CD4-positive, CD25-positive, alpha-beta regulatory T cell (primary cell): ENCODE measurements around the gene HUNK. TPM values are rescaled to one million over a fixed set of nuclear protein-coding genes. Genes with fewer than 3 reads are reported as not detected.
A peak's percentile ranks its signal among the peaks of the same experiment; 100 is the strongest.
"Not testable (repeated sequence)": the region's sequence is repeated elsewhere in the genome, so short reads cannot be mapped to it uniquely, and the experiment has no call there.

Experiments used
- ATAC-seq, 2 donors: fragments of 150-1000 bp; cut with Tn5 transposase; one replicate each; pipeline ENCODE4 v1.10.0; 2021; ENCODE audit warnings: low read depth in 2 of 2, moderate number of reproducible peaks in 2 of 2, moderate library complexity in 1 of 2
- DNase-seq, 3 donors: peaks; one replicate each; pipeline versions ENCODE4 v3.0.0 to v3.0.0-alpha.2; 2012 to 2022; ENCODE audit warnings: mixed read lengths in 1 of 3
- H3K27ac ChIP-seq: one replicate; pipeline ENCODE4 v1.7.0; 2013; ENCODE audit warnings: mild to moderate bottlenecking, low read length; ENCODE audit not compliant: insufficient read depth, poor library complexity, severe bottlenecking
- H3K27me3 ChIP-seq: one replicate; pipeline ENCODE4 v1.7.0; 2013; ENCODE audit warnings: low read length; ENCODE audit not compliant: control insufficient read depth, insufficient read depth
- H3K36me3 ChIP-seq: one replicate; pipeline ENCODE4 v1.7.0; 2013; ENCODE audit warnings: mild to moderate bottlenecking, low read length, moderate library complexity; ENCODE audit not compliant: control insufficient read depth, insufficient read depth
- H3K4me1 ChIP-seq: 2 replicates; pipeline ENCODE4 v1.7.0; 2013; ENCODE audit warnings: mild to moderate bottlenecking, low read length; ENCODE audit not compliant: insufficient read depth, control insufficient read depth, poor library complexity, severe bottlenecking
- H3K4me3 ChIP-seq: one replicate; pipeline ENCODE4 v1.7.0; 2013; ENCODE audit warnings: low read depth, mild to moderate bottlenecking, low read length, moderate library complexity
- H3K9me3 ChIP-seq, 2 experiments: 1 replicate in 1 of 2; 2 replicates in 1 of 2; pipeline ENCODE4 v1.7.0; 2013; ENCODE audit warnings: low read length in 2 of 2, mild to moderate bottlenecking in 1 of 2, moderate library complexity in 1 of 2; ENCODE audit not compliant: control insufficient read depth in 2 of 2
- H3K27ac Mint-ChIP-seq, 3 donors: one replicate each; pipeline ENCODE4 v1.8.0; 2020 to 2022; ENCODE audit warnings: mild to moderate bottlenecking in 3 of 3, mixed read lengths in 3 of 3, moderate library complexity in 2 of 3
- H3K27me3 Mint-ChIP-seq: one replicate; pipeline ENCODE4 v1.8.0; 2022; ENCODE audit warnings: mild to moderate bottlenecking, mixed read lengths
- H3K36me3 Mint-ChIP-seq: one replicate; pipeline ENCODE4 v1.8.0; 2020; ENCODE audit warnings: mixed read lengths
- H3K4me1 Mint-ChIP-seq, 4 donors: one replicate each; pipeline ENCODE4 v1.8.0; 2020 to 2022; ENCODE audit warnings: mixed read lengths in 4 of 4, mild to moderate bottlenecking in 1 of 4
- H3K4me3 Mint-ChIP-seq, 4 donors: one replicate each; pipeline ENCODE4 v1.8.0; 2020 to 2022; ENCODE audit warnings: mild to moderate bottlenecking in 4 of 4, mixed read lengths in 4 of 4, moderate library complexity in 3 of 4
- H3K9me3 Mint-ChIP-seq, 7 donors: one replicate each; pipeline ENCODE4 v1.8.0; 2020 to 2022; ENCODE audit warnings: mixed read lengths in 7 of 7, mild to moderate bottlenecking in 3 of 7, moderate library complexity in 2 of 7
- polyA plus RNA-seq, 4 donors: library from polyadenylated mRNA; unstranded; fragments of 300-500 nt; fragmentation: Illumina TruSeq; gene quantifications; one replicate each; pipeline ENCODE4 v1.2.3, GENCODE V29; 2021
- total RNA-seq: library from RNA; stranded (reverse); gene quantifications from one replicate; pipeline ENCODE4 v1.2.3, GENCODE V29; 2022

HUNK gene
- total and polyA plus RNA-seq, 5 donors from 2014 or later = not detected

GRCh38 chr21:31860851-31861250 is 12.0 kb upstream of the HUNK start:
- peaks cover 3% of the 10 kb centered on the region for H3K27me3 ChIP-seq
- H3K4me3 ChIP-seq = no peak overlapping the region
- no peaks in the 10 kb centered on the region for H3K36me3 Mint-ChIP-seq
- ATAC-seq = no peak
- no peak overlapping the region for H3K27ac Mint-ChIP-seq
- H3K9me3 ChIP-seq = no peaks in the 10 kb centered on the region
- DNase-seq = no peak
- no peaks in the 10 kb centered on the region for H3K27me3 Mint-ChIP-seq
- no peak overlapping the region for H3K4me3 Mint-ChIP-seq
- no peak overlapping the region for H3K27ac ChIP-seq
- peaks cover 0 to 1% (median 0%) of the 10 kb centered on the region in 7 donors for H3K9me3 Mint-ChIP-seq
- H3K4me1 Mint-ChIP-seq = no peaks in the 10 kb centered on the region
- no peaks in the 10 kb centered on the region for H3K36me3 ChIP-seq
- H3K4me1 ChIP-seq = no peaks in the 10 kb centered on the region

- no peaks in the 10 kb centered on the region for H3K9me3 ChIP-seq
- Mint-ChIP-seq H3K4me3 (no peak overlapping the region), H3K9me3 (peaks cover 0 to 1% (median 0%) of the 10 kb centered on the region in 7 donors), H3K27me3 (no peaks in the 10 kb centered on the region), H3K27ac (no peak overlapping the region), H3K36me3 (no peaks in the 10 kb centered on the region), H3K4me1 (no peaks in the 10 kb centered on the region)
- H3K36me3 ChIP-seq = no peaks in the 10 kb centered on the region
- no peak overlapping the region for H3K4me3 ChIP-seq
- no peaks in the 10 kb centered on the region for H3K4me1 ChIP-seq
- DNase-seq (no peak), ATAC-seq (no peak)
- no peak overlapping the region for H3K27ac ChIP-seq
- H3K27me3 ChIP-seq = peaks cover 3% of the 10 kb centered on the region
Observed at GRCh38 chr21:31862078-31862477, 10.7 kb upstream of the HUNK start.

DNA sequence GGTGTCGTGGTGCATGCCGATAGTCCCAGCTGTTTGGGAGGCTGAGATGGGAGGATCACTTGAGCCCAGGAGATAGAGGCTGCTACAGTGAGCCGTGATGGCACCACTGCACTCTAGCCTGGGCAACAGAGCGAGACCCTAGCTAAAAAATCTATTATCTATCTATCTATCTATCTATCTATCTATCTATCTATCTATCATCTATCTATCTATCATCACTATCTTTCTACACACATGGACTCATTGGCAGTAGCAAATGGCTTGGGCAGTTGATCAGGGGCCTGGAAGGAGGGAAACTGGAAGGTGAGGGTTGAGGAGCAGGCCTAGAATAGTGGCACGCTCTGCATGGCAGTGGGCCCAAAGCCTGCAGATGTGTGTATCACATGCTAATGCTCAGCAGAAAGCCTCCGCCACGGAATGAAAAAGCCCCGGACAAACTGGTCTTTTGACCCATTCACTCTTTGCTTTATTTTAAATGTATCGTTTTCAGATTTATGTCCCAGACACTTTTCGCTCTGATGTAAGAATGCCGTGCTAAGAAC is 7.3 kb upstream of the HUNK start:
- H3K4me3 ChIP-seq = no peak overlapping the region
- H3K27ac ChIP-seq = no peak overlapping the region
- Mint-ChIP-seq H3K4me1 (no peaks in the 10 kb centered on the region), H3K4me3 (no peak overlapping the region), H3K27ac (no peak overlapping the region), H3K36me3 (no peaks in the 10 kb centered on the region), H3K9me3 (peaks cover 0 to 2% (median 0%) of the 10 kb centered on the region in 7 donors), H3K27me3 (peaks cover 12% of the 10 kb centered on the region)
- H3K4me1 ChIP-seq = no peaks in the 10 kb centered on the region
- ATAC-seq (no peak), DNase-seq (no peak)
- H3K9me3 ChIP-seq = no peaks in the 10 kb centered on the region
- H3K27me3 ChIP-seq = peaks cover 4% of the 10 kb centered on the region
- no peaks in the 10 kb centered on the region for H3K36me3 ChIP-seq

DNA sequence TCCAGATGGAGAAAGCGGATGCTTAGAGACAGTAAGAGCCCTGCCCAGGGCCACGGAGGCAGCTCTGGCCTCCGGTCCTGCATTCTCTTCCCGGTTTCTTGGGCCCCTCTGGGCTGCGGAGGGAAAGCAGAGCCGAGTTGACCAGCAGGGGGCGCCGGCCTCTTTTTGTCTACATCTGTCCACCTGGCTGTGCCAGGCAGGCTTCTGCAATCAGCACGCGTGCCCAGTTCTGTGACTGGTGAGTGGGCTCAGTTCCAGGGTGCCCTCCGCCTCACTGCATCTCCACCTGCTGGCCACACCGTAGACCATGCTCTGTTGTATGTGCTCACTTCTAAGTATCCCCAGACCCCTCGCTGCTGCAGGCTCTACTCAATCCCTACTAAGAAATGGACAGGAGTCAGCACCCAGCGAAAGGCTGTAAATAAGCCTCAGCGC is 6.7 kb upstream of the HUNK start:
- peaks cover 18% of the 10 kb centered on the region for H3K27me3 Mint-ChIP-seq
- H3K36me3 Mint-ChIP-seq = no peaks in the 10 kb centered on the region
- Histone ChIP-seq H3K36me3 (no peaks in the 10 kb centered on the region), H3K9me3 (no peaks in the 10 kb centered on the region), H3K27me3 (peaks cover 4% of the 10 kb centered on the region), H3K27ac (no peak overlapping the region), H3K4me1 (no peaks in the 10 kb centered on the region), H3K4me3 (no peak overlapping the region)
- H3K4me3 Mint-ChIP-seq = no peak overlapping the region
- H3K4me1 Mint-ChIP-seq = no peaks in the 10 kb centered on the region
- DNase-seq (peak; percentile 19 to 56 (median 25)), ATAC-seq (peak; percentile 32 to 39)
- no peak overlapping the region for H3K27ac Mint-ChIP-seq
- H3K9me3 Mint-ChIP-seq = peaks cover 0 to 2% (median 0%) of the 10 kb centered on the region in 7 donors

DNA sequence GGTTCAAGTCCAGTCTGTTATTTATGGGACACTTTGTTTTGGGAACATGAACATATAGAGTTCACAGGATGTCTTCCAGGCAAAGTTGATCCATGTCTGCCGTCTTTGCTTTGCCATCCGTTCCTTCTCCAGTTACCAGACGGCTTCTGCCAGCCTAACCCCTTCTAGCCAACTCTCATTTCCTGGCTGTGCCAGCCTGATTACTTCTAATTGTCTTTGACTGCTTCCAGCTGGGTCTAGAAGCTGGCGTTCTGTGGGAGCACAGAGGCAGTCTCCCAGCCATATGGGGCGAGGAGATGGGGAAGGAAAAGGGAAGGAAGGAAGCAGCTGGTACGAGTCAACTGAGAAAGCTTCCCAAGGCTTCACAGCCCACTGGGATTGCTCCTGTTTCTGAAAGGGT is 3.1 kb upstream of the HUNK start:
- no peak overlapping the region for H3K27ac ChIP-seq
- Mint-ChIP-seq H3K4me1 (peaks cover 0 to 11% (median 2%) of the 10 kb centered on the region in 4 donors), H3K9me3 (peaks cover 0 to 2% (median 0%) of the 10 kb centered on the region in 7 donors), H3K4me3 (no peak overlapping the region), H3K27ac (no peak overlapping the region), H3K27me3 (peaks cover 38% of the 10 kb centered on the region), H3K36me3 (no peaks in the 10 kb centered on the region)
- peaks cover 7% of the 10 kb centered on the region for H3K4me1 ChIP-seq
- peaks cover 10% of the 10 kb centered on the region for H3K27me3 ChIP-seq
- DNase-seq = no peak
- no peak for ATAC-seq
- H3K36me3 ChIP-seq = no peaks in the 10 kb centered on the region
- H3K9me3 ChIP-seq = no peaks in the 10 kb centered on the region
- H3K4me3 ChIP-seq = no peak overlapping the region

DNA sequence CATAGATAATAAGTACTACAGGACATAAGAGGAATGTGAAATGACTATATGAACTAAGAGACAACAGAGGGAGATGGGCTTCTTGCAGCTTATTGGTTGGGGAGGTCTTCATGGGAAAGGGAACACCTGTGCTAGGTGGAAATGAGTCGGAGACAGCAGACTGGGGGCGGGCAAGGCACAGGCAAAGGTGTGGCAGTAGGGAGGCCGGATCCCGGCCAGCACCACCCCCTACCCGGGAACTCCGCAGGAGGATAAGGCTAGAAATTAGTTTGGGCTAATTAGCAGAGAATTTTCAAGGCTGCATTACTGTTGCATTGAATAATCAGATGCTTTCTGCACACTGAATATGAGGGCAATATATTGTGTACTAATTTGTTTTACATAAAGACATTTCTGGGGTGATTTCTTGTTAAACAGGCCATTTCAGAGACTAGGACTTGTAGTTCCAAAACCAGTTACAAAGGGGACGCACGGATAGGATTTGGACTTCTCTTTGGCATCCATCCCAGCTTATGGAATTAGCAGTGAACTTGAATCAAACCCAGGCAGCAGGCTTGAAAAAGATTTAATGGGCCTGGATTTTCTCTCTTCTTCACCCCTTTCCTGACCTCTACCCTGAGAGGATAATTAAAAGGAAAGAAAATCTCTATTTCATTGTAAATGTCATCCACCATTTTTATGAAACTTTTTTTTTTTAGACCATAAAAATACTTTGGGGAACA is 2.2 kb upstream of the HUNK start:
- Histone ChIP-seq H3K27ac (no peak overlapping the region), H3K36me3 (no peaks in the 10 kb centered on the region), H3K4me1 (peaks cover 7% of the 10 kb centered on the region), H3K4me3 (no peak overlapping the region), H3K9me3 (no peaks in the 10 kb centered on the region), H3K27me3 (peaks cover 10% of the 10 kb centered on the region)
- no peak overlapping the region for H3K4me3 Mint-ChIP-seq
- peaks cover 0 to 11% (median 2%) of the 10 kb centered on the region in 4 donors for H3K4me1 Mint-ChIP-seq
- H3K27me3 Mint-ChIP-seq = peaks cover 47% of the 10 kb centered on the region
- DNase-seq (no peak), ATAC-seq (no peak)
- H3K27ac Mint-ChIP-seq = no peak overlapping the region
- H3K9me3 Mint-ChIP-seq = peaks cover 0 to 2% (median 0%) of the 10 kb centered on the region in 7 donors
- no peaks in the 10 kb centered on the region for H3K36me3 Mint-ChIP-seq

DNA sequence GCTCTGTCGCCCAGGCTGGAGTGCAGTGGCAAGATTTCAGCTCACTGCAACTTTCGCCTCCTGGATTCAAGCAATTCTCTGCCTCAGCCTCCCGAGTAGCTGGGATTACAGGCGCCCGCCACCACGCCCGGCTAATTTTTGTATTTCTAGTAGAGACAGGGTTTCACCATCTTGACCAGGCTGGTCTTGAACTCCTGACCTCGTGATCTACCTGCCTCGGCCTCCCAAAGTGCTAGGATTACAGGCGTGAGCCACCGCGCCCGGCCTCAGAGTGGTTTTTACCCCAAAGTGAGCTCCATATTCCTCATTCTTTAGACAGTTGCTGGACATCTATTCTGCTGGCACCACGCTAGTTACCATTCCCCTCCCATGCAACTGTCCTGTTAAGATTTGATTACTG is 1.4 kb upstream of the HUNK start:
- not testable (repeated sequence) for H3K27ac Mint-ChIP-seq, H3K4me3 Mint-ChIP-seq, H3K36me3 Mint-ChIP-seq, H3K4me1 ChIP-seq, H3K9me3 ChIP-seq, H3K27me3 ChIP-seq, H3K4me3 ChIP-seq, DNase-seq, H3K27ac ChIP-seq, H3K36me3 ChIP-seq, ATAC-seq, H3K9me3 Mint-ChIP-seq
- Mint-ChIP-seq H3K4me1 (peaks cover 0 to 11% (median 2%) of the 10 kb centered on the region in 4 donors), H3K27me3 (peaks cover 54% of the 10 kb centered on the region)

DNA sequence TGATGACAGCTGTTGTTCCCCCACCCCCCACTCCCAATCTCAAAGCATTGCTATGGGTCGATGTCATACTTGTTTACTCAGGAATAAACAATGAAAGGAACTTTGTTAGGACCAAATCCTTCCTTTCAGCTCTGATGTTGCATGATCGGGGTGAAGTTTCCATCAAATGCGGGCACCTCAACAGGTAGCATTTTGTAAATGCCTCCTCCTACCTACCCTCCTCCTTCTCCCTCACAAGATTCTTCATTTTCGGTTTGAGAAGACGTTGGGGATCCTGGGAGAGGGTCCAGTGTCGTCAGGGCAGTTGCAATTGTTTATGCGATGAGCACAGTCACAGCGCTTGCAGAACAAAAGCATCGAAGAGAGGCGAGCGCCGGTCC is 758 bp upstream of the HUNK start:
- peak overlapping the region; percentile 57 to 78 (median 70) for H3K4me3 Mint-ChIP-seq
- Histone ChIP-seq H3K27me3 (peaks cover 10% of the 10 kb centered on the region), H3K27ac (no peak overlapping the region), H3K4me3 (no peak overlapping the region), H3K4me1 (peaks cover 7% of the 10 kb centered on the region), H3K36me3 (no peaks in the 10 kb centered on the region), H3K9me3 (no peaks in the 10 kb centered on the region)
- no peaks in the 10 kb centered on the region for H3K36me3 Mint-ChIP-seq
- DNase-seq = no peak
- no peak for ATAC-seq
- peaks cover 0 to 2% (median 0%) of the 10 kb centered on the region in 7 donors for H3K9me3 Mint-ChIP-seq
- peaks cover 54% of the 10 kb centered on the region for H3K27me3 Mint-ChIP-seq
- no peak overlapping the region for H3K27ac Mint-ChIP-seq
- H3K4me1 Mint-ChIP-seq = peaks cover 0 to 11% (median 2%) of the 10 kb centered on the region in 4 donors
